HEK293 (cell line): ENCODE results near the gene GBP6.
A peak's percentile ranks its signal among the peaks of the same experiment; 100 is the strongest.

ENCODE experiments used
- CTCF ChIA-PET: fragments of 350-600 bp; formaldehyde crosslinking; extraction: SDS; loops from one replicate; lab custom pipeline; 2021; ENCODE audit warnings: antibody characterized with exemption; lab: Yijun Ruan, JAX
- POLR2A ChIA-PET: fragments of 300-600 bp; formaldehyde crosslinking; extraction: SDS; loops from one replicate; lab custom pipeline; 2020; ENCODE audit warnings: antibody characterized with exemption, inconsistent platforms; lab: Yijun Ruan, JAX
- H3K27ac ChIP-seq: fragments of 200-500 bp; sonication (Bioruptor generic); 2 replicates; pipeline ENCODE4 v1.5.1; 2014; ENCODE audit warnings: low read depth, low read length, control low read depth, inconsistent platforms; ENCODE audit errors: extremely low read depth
- H3K36me3 ChIP-seq, 2 experiments: fragments of 200-500 bp in 1 of 2; sonication (Bioruptor generic) in 1 of 2; 1 replicate in 1 of 2; 2 replicates in 1 of 2; pipeline ENCODE4 v1.5.1; 2014 to 2017; ENCODE audit warnings: inconsistent platforms in 2 of 2, low read length in 2 of 2; ENCODE audit not compliant: control insufficient read depth in 2 of 2, insufficient read depth in 1 of 2
- H3K4me1 ChIP-seq: fragments of 200-500 bp; sonication (Bioruptor generic); 2 replicates; pipeline ENCODE4 v1.5.1; 2014; ENCODE audit warnings: mild to moderate bottlenecking, low read length, inconsistent platforms; ENCODE audit not compliant: control insufficient read depth, insufficient read depth
- H3K4me3 ChIP-seq: 2 replicates; pipeline ENCODE4 v1.5.1; 2011; ENCODE audit warnings: low read depth, mild to moderate bottlenecking, control low read depth, low read length, moderate library complexity
- H3K9me3 ChIP-seq: fragments of 200-500 bp; sonication (Bioruptor generic); 2 replicates; pipeline ENCODE4 v1.5.1; 2014; ENCODE audit warnings: low read depth, low read length, inconsistent platforms; ENCODE audit not compliant: control insufficient read depth, insufficient read depth
- BCL11A ChIP-seq: fragments of 450-650 bp; formaldehyde crosslinking; IDR thresholded peaks from 2 replicates; pipeline ENCODE4 v1.5.1; 2016; ENCODE audit warnings: low read depth, missing biosample characterization, missing genetic modification characterization
- HOXA7 ChIP-seq: sonication (generic); formaldehyde crosslinking; IDR thresholded peaks from 2 replicates; pipeline ENCODE4 v1.8.1; 2022; ENCODE audit warnings: missing genetic modification reagents, borderline replicate concordance
- MYNN ChIP-seq: fragments of 450-650 bp; formaldehyde crosslinking; IDR thresholded peaks from 2 replicates; pipeline ENCODE4 v1.5.1; 2016; ENCODE audit warnings: missing biosample characterization, missing genetic modification characterization, borderline replicate concordance
- OVOL3 ChIP-seq: fragments of 450-650 bp; formaldehyde crosslinking; IDR thresholded peaks from 2 replicates; pipeline ENCODE4 v1.5.1; 2016; ENCODE audit warnings: missing biosample characterization, missing genetic modification characterization
- ZEB2 ChIP-seq: fragments of 450-650 bp; formaldehyde crosslinking; IDR thresholded peaks from 2 replicates; pipeline ENCODE4 v1.5.1; 2016; ENCODE audit warnings: missing biosample characterization, missing genetic modification characterization
- ZIC2 ChIP-seq: fragments of 450-650 bp; formaldehyde crosslinking; IDR thresholded peaks from 2 replicates; pipeline ENCODE4 v1.5.1; 2016; ENCODE audit warnings: missing biosample characterization, missing genetic modification characterization
- ZNF112 ChIP-seq: fragments of 450-650 bp; formaldehyde crosslinking; IDR thresholded peaks from 2 replicates; pipeline ENCODE4 v1.5.0; 2017; ENCODE audit warnings: missing biosample characterization, missing genetic modification characterization
- ZNF37A ChIP-seq: fragments of 450-650 bp; IDR thresholded peaks from 2 replicates; pipeline ENCODE4 v1.5.1; 2018; ENCODE audit warnings: missing biosample characterization, missing genetic modification characterization
- ZNF391 ChIP-seq: fragments of 450-650 bp; formaldehyde crosslinking; IDR thresholded peaks from 2 replicates; pipeline ENCODE4 v1.5.1; 2016; ENCODE audit warnings: low read depth, missing biosample characterization, missing genetic modification characterization, borderline replicate concordance
- ZNF423 ChIP-seq: fragments of 450-650 bp; formaldehyde crosslinking; IDR thresholded peaks from 2 replicates; pipeline ENCODE4 v1.5.1; 2016; ENCODE audit warnings: missing biosample characterization, missing genetic modification characterization
- ZNF473 ChIP-seq: fragments of 450-650 bp; formaldehyde crosslinking; IDR thresholded peaks from 2 replicates; pipeline ENCODE4 v1.5.1; 2017; ENCODE audit warnings: missing biosample characterization, missing genetic modification characterization
- ZNF529 ChIP-seq: fragments of 450-650 bp; formaldehyde crosslinking; IDR thresholded peaks from 2 replicates; pipeline ENCODE4 v1.5.1; 2017; ENCODE audit warnings: missing genetic modification characterization, missing biosample characterization; ENCODE audit not compliant: insufficient replicate concordance
- ZNF629 ChIP-seq: fragments of 450-650 bp; formaldehyde crosslinking; IDR thresholded peaks from 2 replicates; pipeline ENCODE4 v1.5.1; 2017; ENCODE audit warnings: missing biosample characterization, missing genetic modification characterization
- ZNF670 ChIP-seq: fragments of 450-650 bp; formaldehyde crosslinking; IDR thresholded peaks from 2 replicates; pipeline ENCODE4 v1.5.1; 2016; ENCODE audit warnings: missing biosample characterization, missing genetic modification characterization, low read depth
- ZSCAN23 ChIP-seq: fragments of 450-650 bp; formaldehyde crosslinking; IDR thresholded peaks from 2 replicates; pipeline ENCODE4 v1.5.1; 2016; ENCODE audit warnings: missing biosample characterization, missing genetic modification characterization
- TF ChIP-seq, protein P1 (sequence below): fragments of 450-650 bp; formaldehyde crosslinking; IDR thresholded peaks from 2 replicates; pipeline ENCODE4 v1.5.1; 2016; ENCODE audit warnings: missing biosample characterization, missing genetic modification characterization
- TF ChIP-seq, protein P2 (sequence below): fragments of 450-650 bp; formaldehyde crosslinking; IDR thresholded peaks from 2 replicates; pipeline ENCODE4 v1.5.1; 2016; ENCODE audit warnings: missing biosample characterization, missing genetic modification characterization, borderline replicate concordance
- TF ChIP-seq, protein P3 (sequence below): fragments of 450-650 bp; formaldehyde crosslinking; IDR thresholded peaks from 2 replicates; pipeline ENCODE4 v1.5.1; 2016; ENCODE audit warnings: missing biosample characterization, missing genetic modification characterization
- TF ChIP-seq, protein P4 (sequence below): fragments of 450-650 bp; formaldehyde crosslinking; IDR thresholded peaks from 2 replicates; pipeline ENCODE4 v1.5.1; 2016; ENCODE audit warnings: missing biosample characterization, missing genetic modification characterization

The GBP6 gene

DNA sequence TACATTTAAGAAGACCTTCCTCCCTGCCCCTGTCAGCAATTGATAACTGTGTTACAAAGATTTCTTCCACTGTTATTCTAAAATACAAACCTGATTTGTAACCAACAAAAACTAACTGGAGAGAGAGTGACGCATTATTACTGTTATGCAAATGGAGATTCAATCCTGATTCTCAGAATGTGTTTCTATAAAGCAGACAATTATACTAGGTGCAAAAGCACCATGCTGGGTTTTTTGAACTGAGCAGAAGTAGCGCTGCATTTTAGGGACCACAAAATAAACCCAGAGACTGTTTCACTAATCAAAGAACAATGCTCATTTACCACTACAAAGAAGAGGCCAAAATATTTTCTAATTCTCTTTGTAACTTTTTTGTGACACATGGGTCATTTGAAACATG is 13.6 kb upstream of the GBP6 start:
- ChIA-PET CTCF (interaction anchor here (0.5 to 0.9 kb wide), 2 partner anchors 8 to 362 kb away, joined by 3 read pairs; no protein-coding TSS in a partner anchor), POLR2A (no interaction called here)
- TF ChIP-seq ZIC2 (tag by site-specific recombination) (no peak), ZSCAN23 (tag by site-specific recombination) (no peak), ZNF37A (no peak), MYNN (tag by site-specific recombination) (no peak), HOXA7 (CRISPR knock-in tag) (no peak), ZNF391 (tag by site-specific recombination) (no peak), BCL11A (tag by site-specific recombination) (no peak), ZEB2 (tag by site-specific recombination) (no peak), ZNF112 (tag by site-specific recombination) (no peak)
- Histone ChIP-seq H3K9me3 (no peaks in the 10 kb centered on the region), H3K4me3 (no peak overlapping the region), H3K4me1 (no peaks in the 10 kb centered on the region), H3K27ac (no peak overlapping the region), H3K36me3 (no peaks in the 10 kb centered on the region)

DNA sequence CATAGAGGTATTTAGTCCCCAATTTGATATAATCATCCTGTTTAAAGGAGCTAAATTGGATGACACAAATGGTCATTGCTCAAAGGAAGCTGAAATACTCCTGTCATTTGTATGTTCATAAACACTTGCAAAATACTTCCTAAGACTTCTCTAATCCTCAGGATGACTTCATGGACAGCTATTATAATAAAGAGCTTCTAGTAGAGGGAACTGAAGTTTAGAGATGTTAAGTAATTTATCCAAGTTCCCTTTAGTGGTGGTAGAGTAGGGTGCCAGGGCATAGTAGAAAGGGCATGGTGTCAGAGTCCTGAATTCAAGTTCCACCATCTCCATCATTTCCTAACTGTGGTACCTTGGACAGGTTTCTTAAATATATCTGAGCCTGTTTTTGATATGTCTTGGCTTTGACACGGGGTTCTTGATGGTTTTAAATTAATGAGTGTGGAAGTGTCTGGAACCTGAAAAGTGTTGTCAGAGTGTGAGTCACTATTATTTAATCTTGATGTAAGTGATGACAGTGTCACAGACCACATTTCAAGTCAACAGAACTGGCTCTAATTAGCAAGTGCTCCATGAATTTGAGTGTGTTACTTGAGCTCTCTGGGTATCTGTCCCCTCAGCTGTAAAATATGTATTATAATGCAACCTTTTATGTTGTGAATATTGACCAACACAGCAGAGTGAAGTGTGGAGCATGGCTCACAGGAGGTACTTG is 12.1 kb upstream of the GBP6 start:
- Histone ChIP-seq H3K9me3 (no peaks in the 10 kb centered on the region), H3K4me3 (no peak overlapping the region), H3K4me1 (no peaks in the 10 kb centered on the region), H3K36me3 (no peaks in the 10 kb centered on the region)
- TF ChIP-seq ZNF473 (tag by site-specific recombination) (no peak), ZNF629 (tag by site-specific recombination) (peak; percentile 23; the same call in 1 of the 2 replicates)
- TF ChIP-seq, all 188 proteins: peak for 1
- H3K27ac ChIP-seq: no peak overlapping the region
- CTCF ChIA-PET: interaction anchor here (0.6 kb wide), 1 partner anchor 352 kb away, joined by 3 read pairs; no protein-coding TSS in a partner anchor
- POLR2A ChIA-PET: no interaction called here

DNA sequence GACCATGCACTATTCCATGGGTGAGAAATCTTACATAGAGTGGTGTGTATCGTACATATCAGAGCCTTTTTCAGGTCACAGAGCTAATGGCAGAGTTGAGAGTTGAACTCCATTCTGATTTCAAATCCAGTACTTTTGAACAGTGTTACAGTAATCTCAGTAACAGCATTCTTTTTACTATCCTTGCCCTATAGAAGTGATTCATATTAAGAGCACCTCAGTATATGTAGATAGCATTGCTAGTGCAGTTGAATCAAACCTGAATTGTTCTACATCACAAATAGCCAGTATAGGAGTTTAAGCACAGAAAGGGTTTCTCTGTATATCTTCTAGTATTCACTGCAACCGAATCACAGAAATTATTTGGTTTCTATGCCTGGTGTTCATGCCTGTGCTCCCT is 11.4 kb upstream of the GBP6 start:
- H3K4me3 ChIP-seq: no peak overlapping the region
- ChIA-PET POLR2A (no interaction called here), CTCF (no interaction called here)
- no peaks in the 10 kb centered on the region for H3K4me1 ChIP-seq
- no peaks in the 10 kb centered on the region for H3K9me3 ChIP-seq
- H3K27ac ChIP-seq: no peak overlapping the region
- H3K36me3 ChIP-seq: no peaks in the 10 kb centered on the region
- TF ChIP-seq ZNF670: no peak
- no peak for TF ChIP-seq ZNF423 (tag by site-specific recombination)
- TF ChIP-seq OVOL3 (tag by site-specific recombination): no peak
- TF ChIP-seq, protein P1, sequence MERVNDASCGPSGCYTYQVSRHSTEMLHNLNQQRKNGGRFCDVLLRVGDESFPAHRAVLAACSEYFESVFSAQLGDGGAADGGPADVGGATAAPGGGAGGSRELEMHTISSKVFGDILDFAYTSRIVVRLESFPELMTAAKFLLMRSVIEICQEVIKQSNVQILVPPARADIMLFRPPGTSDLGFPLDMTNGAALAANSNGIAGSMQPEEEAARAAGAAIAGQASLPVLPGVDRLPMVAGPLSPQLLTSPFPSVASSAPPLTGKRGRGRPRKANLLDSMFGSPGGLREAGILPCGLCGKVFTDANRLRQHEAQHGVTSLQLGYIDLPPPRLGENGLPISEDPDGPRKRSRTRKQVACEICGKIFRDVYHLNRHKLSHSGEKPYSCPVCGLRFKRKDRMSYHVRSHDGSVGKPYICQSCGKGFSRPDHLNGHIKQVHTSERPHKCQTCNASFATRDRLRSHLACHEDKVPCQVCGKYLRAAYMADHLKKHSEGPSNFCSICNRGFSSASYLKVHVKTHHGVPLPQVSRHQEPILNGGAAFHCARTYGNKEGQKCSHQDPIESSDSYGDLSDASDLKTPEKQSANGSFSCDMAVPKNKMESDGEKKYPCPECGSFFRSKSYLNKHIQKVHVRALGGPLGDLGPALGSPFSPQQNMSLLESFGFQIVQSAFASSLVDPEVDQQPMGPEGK (tag by site-specific recombination): no peak
- TF ChIP-seq, protein P2, sequence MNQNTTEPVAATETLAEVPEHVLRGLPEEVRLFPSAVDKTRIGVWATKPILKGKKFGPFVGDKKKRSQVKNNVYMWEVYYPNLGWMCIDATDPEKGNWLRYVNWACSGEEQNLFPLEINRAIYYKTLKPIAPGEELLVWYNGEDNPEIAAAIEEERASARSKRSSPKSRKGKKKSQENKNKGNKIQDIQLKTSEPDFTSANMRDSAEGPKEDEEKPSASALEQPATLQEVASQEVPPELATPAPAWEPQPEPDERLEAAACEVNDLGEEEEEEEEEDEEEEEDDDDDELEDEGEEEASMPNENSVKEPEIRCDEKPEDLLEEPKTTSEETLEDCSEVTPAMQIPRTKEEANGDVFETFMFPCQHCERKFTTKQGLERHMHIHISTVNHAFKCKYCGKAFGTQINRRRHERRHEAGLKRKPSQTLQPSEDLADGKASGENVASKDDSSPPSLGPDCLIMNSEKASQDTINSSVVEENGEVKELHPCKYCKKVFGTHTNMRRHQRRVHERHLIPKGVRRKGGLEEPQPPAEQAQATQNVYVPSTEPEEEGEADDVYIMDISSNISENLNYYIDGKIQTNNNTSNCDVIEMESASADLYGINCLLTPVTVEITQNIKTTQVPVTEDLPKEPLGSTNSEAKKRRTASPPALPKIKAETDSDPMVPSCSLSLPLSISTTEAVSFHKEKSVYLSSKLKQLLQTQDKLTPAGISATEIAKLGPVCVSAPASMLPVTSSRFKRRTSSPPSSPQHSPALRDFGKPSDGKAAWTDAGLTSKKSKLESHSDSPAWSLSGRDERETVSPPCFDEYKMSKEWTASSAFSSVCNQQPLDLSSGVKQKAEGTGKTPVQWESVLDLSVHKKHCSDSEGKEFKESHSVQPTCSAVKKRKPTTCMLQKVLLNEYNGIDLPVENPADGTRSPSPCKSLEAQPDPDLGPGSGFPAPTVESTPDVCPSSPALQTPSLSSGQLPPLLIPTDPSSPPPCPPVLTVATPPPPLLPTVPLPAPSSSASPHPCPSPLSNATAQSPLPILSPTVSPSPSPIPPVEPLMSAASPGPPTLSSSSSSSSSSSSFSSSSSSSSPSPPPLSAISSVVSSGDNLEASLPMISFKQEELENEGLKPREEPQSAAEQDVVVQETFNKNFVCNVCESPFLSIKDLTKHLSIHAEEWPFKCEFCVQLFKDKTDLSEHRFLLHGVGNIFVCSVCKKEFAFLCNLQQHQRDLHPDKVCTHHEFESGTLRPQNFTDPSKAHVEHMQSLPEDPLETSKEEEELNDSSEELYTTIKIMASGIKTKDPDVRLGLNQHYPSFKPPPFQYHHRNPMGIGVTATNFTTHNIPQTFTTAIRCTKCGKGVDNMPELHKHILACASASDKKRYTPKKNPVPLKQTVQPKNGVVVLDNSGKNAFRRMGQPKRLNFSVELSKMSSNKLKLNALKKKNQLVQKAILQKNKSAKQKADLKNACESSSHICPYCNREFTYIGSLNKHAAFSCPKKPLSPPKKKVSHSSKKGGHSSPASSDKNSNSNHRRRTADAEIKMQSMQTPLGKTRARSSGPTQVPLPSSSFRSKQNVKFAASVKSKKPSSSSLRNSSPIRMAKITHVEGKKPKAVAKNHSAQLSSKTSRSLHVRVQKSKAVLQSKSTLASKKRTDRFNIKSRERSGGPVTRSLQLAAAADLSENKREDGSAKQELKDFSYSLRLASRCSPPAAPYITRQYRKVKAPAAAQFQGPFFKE (tag by site-specific recombination): no peak
- no peak for TF ChIP-seq ZNF629 (tag by site-specific recombination)
- TF ChIP-seq ZNF529 (tag by site-specific recombination): no peak
- TF ChIP-seq, protein P3, sequence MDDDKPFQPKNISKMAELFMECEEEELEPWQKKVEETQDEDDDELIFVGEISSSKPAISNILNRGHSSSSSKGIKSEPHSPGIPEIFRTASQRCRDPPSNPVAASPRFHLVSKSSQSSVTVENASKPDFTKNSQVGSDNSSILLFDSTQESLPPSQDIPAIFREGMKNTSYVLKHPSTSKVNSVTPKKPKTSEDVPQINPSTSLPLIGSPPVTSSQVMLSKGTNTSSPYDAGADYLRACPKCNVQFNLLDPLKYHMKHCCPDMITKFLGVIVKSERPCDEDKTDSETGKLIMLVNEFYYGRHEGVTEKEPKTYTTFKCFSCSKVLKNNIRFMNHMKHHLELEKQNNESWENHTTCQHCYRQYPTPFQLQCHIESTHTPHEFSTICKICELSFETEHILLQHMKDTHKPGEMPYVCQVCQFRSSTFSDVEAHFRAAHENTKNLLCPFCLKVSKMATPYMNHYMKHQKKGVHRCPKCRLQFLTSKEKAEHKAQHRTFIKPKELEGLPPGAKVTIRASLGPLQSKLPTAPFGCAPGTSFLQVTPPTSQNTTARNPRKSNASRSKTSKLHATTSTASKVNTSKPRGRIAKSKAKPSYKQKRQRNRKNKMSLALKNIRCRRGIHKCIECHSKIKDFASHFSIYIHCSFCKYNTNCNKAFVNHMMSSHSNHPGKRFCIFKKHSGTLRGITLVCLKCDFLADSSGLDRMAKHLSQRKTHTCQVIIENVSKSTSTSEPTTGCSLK (tag by site-specific recombination): no peak
- TF ChIP-seq, protein P4, sequence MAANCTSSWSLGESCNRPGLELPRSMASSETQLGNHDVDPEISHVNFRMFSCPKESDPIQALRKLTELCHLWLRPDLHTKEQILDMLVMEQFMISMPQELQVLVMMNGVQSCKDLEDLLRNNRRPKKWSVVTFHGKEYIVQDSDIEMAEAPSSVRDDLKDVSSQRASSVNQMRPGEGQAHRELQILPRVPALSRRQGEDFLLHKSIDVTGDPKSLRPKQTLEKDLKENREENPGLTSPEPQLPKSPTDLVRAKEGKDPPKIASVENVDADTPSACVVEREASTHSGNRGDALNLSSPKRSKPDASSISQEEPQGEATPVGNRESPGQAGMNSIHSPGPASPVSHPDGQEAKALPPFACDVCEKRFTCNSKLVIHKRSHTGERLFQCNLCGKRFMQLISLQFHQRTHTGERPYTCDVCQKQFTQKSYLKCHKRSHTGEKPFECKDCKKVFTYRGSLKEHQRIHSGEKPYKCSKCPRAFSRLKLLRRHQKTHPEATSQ (tag by site-specific recombination): no peak
